MM.1S (cell line): ENCODE results near the gene PCK1.

Source experiments
- CTCF ChIP-seq: fragments of 300-600 bp; sonication (generic); IDR thresholded peaks from 2 replicates; pipeline ENCODE4 v1.5.1; 2016; ENCODE audit warnings: antibody characterized with exemption, low read length, mixed read lengths
- EZH2phosphoT487 ChIP-seq: fragments of 300-600 bp; sonication (generic); IDR thresholded peaks from 2 replicates; pipeline ENCODE4 v1.6.1; 2018; ENCODE audit warnings: antibody characterized with exemption, low read length

- TF ChIP-seq CTCF (no peak), EZH2phosphoT487 (no peak)
Observed at GRCh38 chr20:57522380-57523140, 38.4 kb upstream of the PCK1 start.
